Stimulated activated CD8-positive, alpha-beta memory T cell treated with anti-CD3 and anti-CD28 coated beads, Interleukin-4, amount 100 ng/mL, for 1 hour (primary cell): ENCODE measurements around the gene IFNA6.
A peak's percentile ranks its signal among the peaks of the same experiment; 100 is the strongest.
"Not testable (repeated sequence)": the region's sequence is repeated elsewhere in the genome, so short reads cannot be mapped to it uniquely, and the experiment has no call there.

Source experiments
- DNase-seq, 2 donors: peaks; one replicate each; pipeline ENCODE4 v3.0.0-alpha.2; 2020; ENCODE audit warnings: low read depth in 2 of 2, low spot score in 1 of 2

IFNA6 gene

GRCh38 chr9:21350787-21351186 lies at the start of gene IFNA6:
TSS of gene IFNA6 (minus strand) at chr9:21350887. CDS start at chr9:21350887, 0 bp downstream.
- no peak for DNase-seq

- no peak for DNase-seq
These were observed 49.3 kb upstream of the IFNA6 start for GRCh38 chr9:21399956-21400355.

- no peak for DNase-seq
These were observed 48.3 kb upstream of the IFNA6 start for GRCh38 chr9:21398955-21399489.

GRCh38 chr9:21395778-21396717 lies 45.4 kb upstream of the IFNA6 start:
- peak; percentile 37 to 46 for DNase-seq

- DNase-seq: no peak
These were observed 41.6 kb upstream of the IFNA6 start for GRCh38 chr9:21392270-21392669.

GRCh38 chr9:21385131-21385670 lies 34.5 kb upstream of the IFNA6 start, which contains the start of gene IFNA2:
TSS of gene IFNA2 (minus strand) at chr9:21385398. CDS start at chr9:21385329, 69 bp downstream.
- no peak for DNase-seq

GRCh38 chr9:21383627-21384026 lies 32.9 kb upstream of the IFNA6 start:
- DNase-seq: no peak

GRCh38 chr9:21381448-21382339 lies 31.0 kb upstream of the IFNA6 start:
- DNase-seq: no peak

- not testable (repeated sequence) for DNase-seq
These were observed 20.8 kb upstream of the IFNA6 start for GRCh38 chr9:21371467-21371866.

- DNase-seq: no peak
These were observed 17.3 kb upstream of the IFNA6 start, which contains the start of gene IFNA13 for GRCh38 chr9:21367957-21368356. TSS of gene IFNA13 (minus strand) at chr9:21368057. CDS start at chr9:21368010, 47 bp downstream.

- not testable (repeated sequence) for DNase-seq
These were observed 16.5 kb upstream of the IFNA6 start for GRCh38 chr9:21367169-21367568.

GRCh38 chr9:21362287-21362686 lies 11.6 kb upstream of the IFNA6 start:
- no peak for DNase-seq

GRCh38 chr9:21357479-21358460 lies 7.1 kb upstream of the IFNA6 start:
- no peak for DNase-seq

- DNase-seq: no peak
These were observed 2.2 kb downstream of the IFNA6 start for GRCh38 chr9:21348430-21348970.

- no peak for DNase-seq
These were observed 10.0 kb downstream of the IFNA6 start for GRCh38 chr9:21340735-21341134.

- no peak for DNase-seq
These were observed 14.2 kb downstream of the IFNA6 start for GRCh38 chr9:21336457-21336856.

GRCh38 chr9:21334701-21335632 lies 15.7 kb downstream of the IFNA6 start, which contains the start of gene KLHL9:
TSS of gene KLHL9 (minus strand) at chr9:21335404. CDS start at chr9:21334859, 545 bp downstream.
- DNase-seq: peak; percentile 61 to 80

GRCh38 chr9:21333226-21333625 lies 17.5 kb downstream of the IFNA6 start:
- DNase-seq: no peak
